Neural cell (in vitro differentiated cells): ENCODE results near the gene MXD1. TPM values are rescaled to one million over a fixed set of nuclear protein-coding genes. Genes with fewer than 3 reads are reported as not detected.

Experiments
- H2AFZ ChIP-seq: fragments of 200-600, 300-800 bp; sonication (generic), shearing (Covaris generic); 2 replicates; pipeline ENCODE4 v1.6.0; 2014; ENCODE audit warnings: low read depth, mild to moderate bottlenecking, antibody characterized with exemption, low read length, moderate library complexity
- H3F3A ChIP-seq: fragments of 200-600 bp; shearing (Covaris generic); 2 replicates; pipeline ENCODE4 v1.6.1; 2016; ENCODE audit warnings: mild to moderate bottlenecking, moderate library complexity, mixed read lengths, antibody characterized with exemption, low read length; ENCODE audit not compliant: insufficient read depth, poor library complexity, severe bottlenecking
- H3K27ac ChIP-seq: fragments of 200-600, 300-800 bp; sonication (generic), shearing (Covaris generic); 2 replicates; pipeline ENCODE4 v1.5.1; 2014; ENCODE audit warnings: mild to moderate bottlenecking, low read length, moderate library complexity
- H3K27me3 ChIP-seq: fragments of 300-800, 200-600 bp; sonication (generic), shearing (Covaris generic); 2 replicates; pipeline ENCODE4 v1.6.0; 2014; ENCODE audit warnings: mild to moderate bottlenecking, low read depth, low read length, moderate library complexity; ENCODE audit not compliant: insufficient read depth
- H3K36me3 ChIP-seq: fragments of 300-800, 200-600 bp; sonication (generic), shearing (Covaris generic); 2 replicates; pipeline ENCODE4 v1.5.1; 2014; ENCODE audit warnings: mild to moderate bottlenecking, antibody characterized with exemption, low read length, moderate library complexity; ENCODE audit not compliant: insufficient read depth
- H3K4me2 ChIP-seq: fragments of 300-800, 200-600 bp; sonication (generic), shearing (Covaris generic); 2 replicates; pipeline ENCODE4 v1.6.0; 2014; ENCODE audit warnings: mild to moderate bottlenecking, low read length
- H3K4me3 ChIP-seq: fragments of 300-800, 200-600 bp; sonication (generic), shearing (Covaris generic); 2 replicates; pipeline ENCODE4 v1.5.1; 2014; ENCODE audit warnings: mild to moderate bottlenecking, low read length, moderate library complexity
- H3K79me2 ChIP-seq: fragments of 200-600 bp; shearing (Covaris generic); replicated peaks from 2 replicates; pipeline ENCODE4 v1.6.0; 2014; ENCODE audit warnings: mild to moderate bottlenecking, low read length, moderate library complexity; ENCODE audit not compliant: insufficient read depth
- H3K9ac ChIP-seq: fragments of 300-800, 200-600 bp; sonication (generic), shearing (Covaris generic); 2 replicates; pipeline ENCODE4 v1.6.1; 2016; ENCODE audit warnings: mild to moderate bottlenecking, low read length, mixed read lengths
- H3K9me2 ChIP-seq: fragments of 200-600 bp; shearing (Covaris generic); 2 replicates; pipeline ENCODE4 v1.6.1; 2016; ENCODE audit warnings: mild to moderate bottlenecking, low read length, mixed read lengths; ENCODE audit not compliant: insufficient read depth
- H3K9me3 ChIP-seq: fragments of 200-600, 300-800 bp; sonication (generic), shearing (Covaris generic); 2 replicates; pipeline ENCODE4 v1.6.1; 2016; ENCODE audit warnings: mild to moderate bottlenecking, mixed run types, low read length, moderate library complexity, mixed read lengths
- H4K20me1 ChIP-seq: fragments of 200-600 bp; shearing (Covaris generic); 2 replicates; pipeline ENCODE4 v1.6.1; 2016; ENCODE audit warnings: mild to moderate bottlenecking, mixed run types; ENCODE audit not compliant: insufficient read depth
- CTCF ChIP-seq: fragments of 450-650 bp; IDR thresholded peaks from 2 replicates; pipeline ENCODE4 v1.5.1; 2014; ENCODE audit warnings: antibody characterized with exemption, mild to moderate bottlenecking, moderate library complexity; ENCODE audit not compliant: poor library complexity, severe bottlenecking
- EP300 ChIP-seq: fragments of 450-650 bp; conservative IDR thresholded peaks from 2 replicates; pipeline ENCODE4 v1.6.1; 2014; ENCODE audit warnings: antibody characterized with exemption, mild to moderate bottlenecking, moderate library complexity; ENCODE audit not compliant: poor library complexity, severe bottlenecking
- EZH2 ChIP-seq: fragments of 200-600, 300-800 bp; shearing (Covaris generic), sonication (generic); IDR thresholded peaks from 2 replicates; pipeline ENCODE4 v1.6.1; 2014; ENCODE audit warnings: antibody characterized with exemption, low read length, borderline replicate concordance, mild to moderate bottlenecking; ENCODE audit not compliant: insufficient read depth, poor library complexity, severe bottlenecking
- MXI1 ChIP-seq: fragments of 450-650 bp; conservative IDR thresholded peaks from 2 replicates; pipeline ENCODE4 v1.6.1; 2014; ENCODE audit warnings: antibody characterized with exemption, mild to moderate bottlenecking; ENCODE audit not compliant: poor library complexity, severe bottlenecking
- POLR2AphosphoS5 ChIP-seq: IDR thresholded peaks from 2 replicates; pipeline ENCODE4 v1.6.1; 2012
- RAD21 ChIP-seq: fragments of 450-650 bp; conservative IDR thresholded peaks from 2 replicates; pipeline ENCODE4 v1.6.1; 2014; ENCODE audit warnings: antibody characterized with exemption, mild to moderate bottlenecking, moderate library complexity
- SMC3 ChIP-seq: fragments of 450-650 bp; conservative IDR thresholded peaks from 2 replicates; pipeline ENCODE4 v1.6.1; 2014; ENCODE audit warnings: antibody characterized with exemption, mild to moderate bottlenecking, moderate library complexity; ENCODE audit not compliant: poor library complexity
- TAF1 ChIP-seq: IDR thresholded peaks from 2 replicates; pipeline ENCODE4 v1.6.1; 2012; ENCODE audit warnings: low read depth
- polyA plus RNA-seq: library from polyadenylated mRNA; depleted of rRNA; stranded (reverse); fragments of >200 nt; gene quantifications from 2 replicates; pipeline ENCODE4 v1.2.3, GENCODE V29; 2014
- TF ChIP-seq, protein P1 (sequence below): IDR thresholded peaks from 2 replicates; pipeline ENCODE4 v1.6.1; 2012; ENCODE audit warnings: borderline replicate concordance

MXD1 gene
- polyA plus RNA-seq, 1 donor from 2014 or later = 16.4 TPM

GRCh38 chr2:69956475-69956979 is 41.6 kb downstream of the MXD1 start:
- no peak overlapping the region for H3K4me2 ChIP-seq
- no peaks in the 10 kb centered on the region for H3K9me2 ChIP-seq
- H2AFZ ChIP-seq = no peak overlapping the region
- H3K27me3 ChIP-seq = no peaks in the 10 kb centered on the region
- H3F3A ChIP-seq = no peaks in the 10 kb centered on the region
- H3K9ac ChIP-seq = no peak overlapping the region
- H4K20me1 ChIP-seq = no peaks in the 10 kb centered on the region
- H3K36me3 ChIP-seq = no peaks in the 10 kb centered on the region
- no peaks in the 10 kb centered on the region for H3K79me2 ChIP-seq
- TF ChIP-seq MXI1 = no peak
- TF ChIP-seq SMC3 = no peak
- TF ChIP-seq EZH2 = no peak
- TF ChIP-seq, protein P1, sequence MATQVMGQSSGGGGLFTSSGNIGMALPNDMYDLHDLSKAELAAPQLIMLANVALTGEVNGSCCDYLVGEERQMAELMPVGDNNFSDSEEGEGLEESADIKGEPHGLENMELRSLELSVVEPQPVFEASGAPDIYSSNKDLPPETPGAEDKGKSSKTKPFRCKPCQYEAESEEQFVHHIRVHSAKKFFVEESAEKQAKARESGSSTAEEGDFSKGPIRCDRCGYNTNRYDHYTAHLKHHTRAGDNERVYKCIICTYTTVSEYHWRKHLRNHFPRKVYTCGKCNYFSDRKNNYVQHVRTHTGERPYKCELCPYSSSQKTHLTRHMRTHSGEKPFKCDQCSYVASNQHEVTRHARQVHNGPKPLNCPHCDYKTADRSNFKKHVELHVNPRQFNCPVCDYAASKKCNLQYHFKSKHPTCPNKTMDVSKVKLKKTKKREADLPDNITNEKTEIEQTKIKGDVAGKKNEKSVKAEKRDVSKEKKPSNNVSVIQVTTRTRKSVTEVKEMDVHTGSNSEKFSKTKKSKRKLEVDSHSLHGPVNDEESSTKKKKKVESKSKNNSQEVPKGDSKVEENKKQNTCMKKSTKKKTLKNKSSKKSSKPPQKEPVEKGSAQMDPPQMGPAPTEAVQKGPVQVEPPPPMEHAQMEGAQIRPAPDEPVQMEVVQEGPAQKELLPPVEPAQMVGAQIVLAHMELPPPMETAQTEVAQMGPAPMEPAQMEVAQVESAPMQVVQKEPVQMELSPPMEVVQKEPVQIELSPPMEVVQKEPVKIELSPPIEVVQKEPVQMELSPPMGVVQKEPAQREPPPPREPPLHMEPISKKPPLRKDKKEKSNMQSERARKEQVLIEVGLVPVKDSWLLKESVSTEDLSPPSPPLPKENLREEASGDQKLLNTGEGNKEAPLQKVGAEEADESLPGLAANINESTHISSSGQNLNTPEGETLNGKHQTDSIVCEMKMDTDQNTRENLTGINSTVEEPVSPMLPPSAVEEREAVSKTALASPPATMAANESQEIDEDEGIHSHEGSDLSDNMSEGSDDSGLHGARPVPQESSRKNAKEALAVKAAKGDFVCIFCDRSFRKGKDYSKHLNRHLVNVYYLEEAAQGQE = no peak
- TF ChIP-seq POLR2AphosphoS5 = no peak
- no peak for TF ChIP-seq TAF1
- no peak for TF ChIP-seq CTCF
- TF ChIP-seq RAD21 = no peak
- no peaks in the 10 kb centered on the region for H3K9me3 ChIP-seq
- no peak overlapping the region for H3K4me3 ChIP-seq
- H3K27ac ChIP-seq = no peak overlapping the region

DNA sequence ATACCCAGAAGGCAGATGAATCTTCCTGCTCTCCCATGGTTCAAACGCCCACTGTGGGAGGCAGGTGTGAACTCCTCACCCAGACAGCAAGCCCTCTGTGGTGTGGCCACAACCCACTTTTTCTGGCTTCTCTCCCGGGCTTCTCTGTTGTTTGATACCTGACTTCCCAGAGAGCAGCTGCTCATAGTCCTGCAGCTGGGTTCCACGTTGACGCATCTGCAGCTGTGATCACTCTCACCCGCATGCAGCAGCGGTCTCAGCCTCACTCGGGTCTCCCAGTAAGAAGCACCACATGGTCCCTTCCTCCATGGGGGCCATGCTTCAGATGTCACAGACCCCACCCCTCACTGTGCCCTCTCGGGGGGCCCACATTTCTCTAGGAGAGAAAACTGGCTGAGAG is 43.1 kb downstream of the MXD1 start:
- H3K4me2 ChIP-seq = no peak overlapping the region
- H4K20me1 ChIP-seq = no peaks in the 10 kb centered on the region
- TF ChIP-seq EZH2 (no peak), RAD21 (no peak), SMC3 (no peak), POLR2AphosphoS5 (no peak), CTCF (no peak), TAF1 (no peak), MXI1 (no peak), EP300 (no peak)
- TF ChIP-seq, protein P1 = no peak
- no peaks in the 10 kb centered on the region for H3K27me3 ChIP-seq
- no peaks in the 10 kb centered on the region for H3F3A ChIP-seq
- H3K9me3 ChIP-seq = no peaks in the 10 kb centered on the region
- no peak overlapping the region for H3K9ac ChIP-seq
- no peaks in the 10 kb centered on the region for H3K79me2 ChIP-seq
- no peak overlapping the region for H2AFZ ChIP-seq
- no peak overlapping the region for H3K27ac ChIP-seq
- no peaks in the 10 kb centered on the region for H3K36me3 ChIP-seq
- no peak overlapping the region for H3K4me3 ChIP-seq
- H3K9me2 ChIP-seq = no peaks in the 10 kb centered on the region
